BLaER1 treated with 17β-estradiol and CSF1 and Interleukin-3, amounts not matched to agents 10 nM and 100 nM (cell line): Measurements from ENCODE around the gene RTKN.
A peak's percentile ranks its signal among the peaks of the same experiment; 100 is the strongest.
"Not testable (repeated sequence)": the region's sequence is repeated elsewhere in the genome, so short reads cannot be mapped to it uniquely, and the experiment has no call there.

ENCODE experiments used
- H3K27ac ChIP-seq, 11 experiments: shearing (Covaris generic); formaldehyde crosslinking; 2 replicates each; pipeline ENCODE4 v1.8.1; 2022
- H3K27me3 ChIP-seq, 11 experiments: shearing (Covaris generic); formaldehyde crosslinking; 2 replicates each; pipeline ENCODE4 v1.8.1; 2022
- H3K36me3 ChIP-seq, 11 experiments: shearing (Covaris generic); formaldehyde crosslinking; 2 replicates each; pipeline ENCODE4 v1.8.1; 2022
- H3K4me1 ChIP-seq, 10 experiments: shearing (Covaris generic); formaldehyde crosslinking; 2 replicates each; pipeline ENCODE4 v1.8.1; 2022
- H3K4me2 ChIP-seq, 11 experiments: shearing (Covaris generic); formaldehyde crosslinking; 2 replicates each; pipeline ENCODE4 v1.8.1; 2022
- H3K4me3 ChIP-seq, 10 experiments: shearing (Covaris generic); formaldehyde crosslinking; 2 replicates each; pipeline ENCODE4 v1.8.1; 2022
- H3K9ac ChIP-seq, 11 experiments: shearing (Covaris generic); formaldehyde crosslinking; 2 replicates each; pipeline ENCODE4 v1.8.1; 2022
- H3K9me3 ChIP-seq, 11 experiments: shearing (Covaris generic); formaldehyde crosslinking; replicated peaks in 1 of 11; 2 replicates each; pipeline ENCODE4 v1.8.1; 2022
- H4K20me1 ChIP-seq, 11 experiments: shearing (Covaris generic); formaldehyde crosslinking; 2 replicates each; pipeline ENCODE4 v1.8.1; 2022
- Cebpa-rat ChIP-seq, 11 experiments: shearing (Covaris generic); IDR thresholded peaks; 2 replicates each; pipeline ENCODE4 v1.8.1; 2022

RTKN gene

DNA sequence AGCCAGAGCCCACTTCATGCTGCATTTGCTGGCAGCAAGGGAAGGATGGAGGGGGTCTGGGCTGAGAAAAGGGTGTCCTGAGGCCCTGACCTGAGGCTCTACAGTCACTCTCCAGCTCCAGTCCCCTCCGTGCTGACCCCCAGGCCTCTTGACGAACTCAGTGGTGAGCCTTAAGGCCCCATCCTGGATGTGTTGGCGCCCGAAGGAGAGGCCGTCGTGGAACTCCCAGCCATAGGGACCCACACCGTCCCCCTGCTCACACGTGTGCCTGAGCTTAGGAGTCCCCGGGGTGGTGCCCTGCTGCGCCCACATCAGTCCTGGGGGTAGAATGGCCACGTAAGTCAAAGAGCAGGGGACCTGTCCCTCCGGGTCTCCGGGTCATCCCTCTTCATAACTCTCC, 22.7 kb upstream of the RTKN start:
- H3K9me3 ChIP-seq: no peaks in the 10 kb centered on the region
- peak overlapping the region; percentile 82 to 100 (median 99) for H3K4me2 ChIP-seq
- no peaks in the 10 kb centered on the region for H3K27me3 ChIP-seq
- H3K9ac ChIP-seq: peak overlapping the region; percentile 85 to 96 (median 89)
- peak overlapping the region; percentile 72 to 88 (median 83) for H3K27ac ChIP-seq
- H3K4me1 ChIP-seq: peaks cover 21 to 33% (median 29%) of the 10 kb centered on the region in 10 experiments
- peak overlapping the region; percentile 81 to 96 (median 90) for H3K4me3 ChIP-seq
- H4K20me1 ChIP-seq: peaks cover 0 to 20% (median 4%) of the 10 kb centered on the region in 11 experiments; a peak in 10 of 22 replicates
- TF ChIP-seq Cebpa-rat (IDR thresholded peaks at IDR 0.05): no peak
- peaks cover 25 to 34% (median 28%) of the 10 kb centered on the region in 11 experiments for H3K36me3 ChIP-seq

DNA sequence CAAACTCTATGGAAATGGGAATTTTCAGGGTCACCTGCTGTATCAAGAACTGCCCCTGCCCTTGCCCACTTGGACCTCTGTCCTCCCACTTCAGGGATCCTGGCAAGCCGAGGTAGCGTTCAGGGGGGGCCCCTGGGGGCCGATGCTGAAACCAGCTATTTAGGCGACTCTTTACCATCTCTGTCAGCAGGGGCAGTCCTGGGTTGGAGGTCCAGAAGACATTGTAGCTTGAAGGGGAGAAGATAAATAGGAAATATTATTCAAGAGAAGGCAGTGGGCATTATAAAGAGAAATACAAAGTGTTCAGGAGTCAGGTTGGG, 21.0 kb upstream of the RTKN start:
- Histone ChIP-seq H3K27ac (no peak overlapping the region), H3K36me3 (peaks cover 25 to 34% (median 28%) of the 10 kb centered on the region in 11 experiments), H4K20me1 (peaks cover 0 to 20% (median 4%) of the 10 kb centered on the region in 11 experiments; a peak in 10 of 22 replicates), H3K4me3 (no peak overlapping the region), H3K9me3 (no peaks in the 10 kb centered on the region), H3K9ac (no peak overlapping the region), H3K4me2 (peak overlapping the region in 4 of 11 experiments; percentile 45 to 99 (median 99); a peak in 5 of 22 replicates), H3K27me3 (no peaks in the 10 kb centered on the region), H3K4me1 (peaks cover 23 to 38% (median 35%) of the 10 kb centered on the region in 10 experiments)
- TF ChIP-seq Cebpa-rat (IDR thresholded peaks at IDR 0.05): no peak

DNA sequence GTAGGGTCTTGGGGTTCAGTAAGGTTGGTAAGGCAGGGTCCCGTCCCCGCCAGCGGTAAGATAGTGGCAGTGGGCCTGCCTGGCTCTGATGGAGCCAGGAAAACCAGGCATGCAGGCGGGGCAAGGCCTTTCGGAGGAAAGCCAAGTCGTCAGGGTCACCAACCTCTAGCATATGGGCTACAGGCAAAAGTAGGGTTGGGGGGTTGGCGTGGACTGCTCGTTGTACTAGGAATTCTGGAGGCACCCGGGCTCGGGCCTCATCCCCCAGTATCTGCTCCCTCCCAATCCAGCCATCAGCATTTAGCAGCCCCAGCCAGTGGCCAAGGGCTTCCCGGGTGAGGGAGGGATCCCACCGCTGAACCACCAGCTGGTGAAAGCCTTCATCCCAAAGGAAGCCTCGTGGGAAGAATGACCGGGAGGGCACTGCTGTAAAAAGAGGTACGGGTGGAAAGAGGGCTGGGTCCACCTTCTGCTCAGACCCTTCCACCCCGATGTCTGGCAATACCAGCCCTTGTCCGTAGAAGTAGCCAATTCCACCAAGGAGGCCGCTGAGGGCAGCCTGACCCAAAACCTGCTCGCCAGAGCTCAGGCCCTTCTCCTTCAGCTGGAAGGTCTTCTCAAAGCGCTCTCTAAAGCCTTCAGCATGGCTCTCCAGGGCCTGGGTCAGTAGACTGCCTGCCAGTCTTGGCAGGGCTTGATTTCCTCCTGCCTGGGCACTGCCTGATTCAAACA, 20.5 kb upstream of the RTKN start:
- no peak for TF ChIP-seq Cebpa-rat (IDR thresholded peaks at IDR 0.05)
- Histone ChIP-seq H3K36me3 (peaks cover 25 to 34% (median 28%) of the 10 kb centered on the region in 11 experiments), H3K4me2 (no peak overlapping the region), H4K20me1 (peaks cover 0 to 20% (median 4%) of the 10 kb centered on the region in 11 experiments; a peak in 10 of 22 replicates), H3K27me3 (no peaks in the 10 kb centered on the region), H3K4me1 (peaks cover 23 to 38% (median 35%) of the 10 kb centered on the region in 10 experiments), H3K4me3 (no peak overlapping the region), H3K9me3 (no peaks in the 10 kb centered on the region), H3K27ac (no peak overlapping the region), H3K9ac (no peak overlapping the region)

DNA sequence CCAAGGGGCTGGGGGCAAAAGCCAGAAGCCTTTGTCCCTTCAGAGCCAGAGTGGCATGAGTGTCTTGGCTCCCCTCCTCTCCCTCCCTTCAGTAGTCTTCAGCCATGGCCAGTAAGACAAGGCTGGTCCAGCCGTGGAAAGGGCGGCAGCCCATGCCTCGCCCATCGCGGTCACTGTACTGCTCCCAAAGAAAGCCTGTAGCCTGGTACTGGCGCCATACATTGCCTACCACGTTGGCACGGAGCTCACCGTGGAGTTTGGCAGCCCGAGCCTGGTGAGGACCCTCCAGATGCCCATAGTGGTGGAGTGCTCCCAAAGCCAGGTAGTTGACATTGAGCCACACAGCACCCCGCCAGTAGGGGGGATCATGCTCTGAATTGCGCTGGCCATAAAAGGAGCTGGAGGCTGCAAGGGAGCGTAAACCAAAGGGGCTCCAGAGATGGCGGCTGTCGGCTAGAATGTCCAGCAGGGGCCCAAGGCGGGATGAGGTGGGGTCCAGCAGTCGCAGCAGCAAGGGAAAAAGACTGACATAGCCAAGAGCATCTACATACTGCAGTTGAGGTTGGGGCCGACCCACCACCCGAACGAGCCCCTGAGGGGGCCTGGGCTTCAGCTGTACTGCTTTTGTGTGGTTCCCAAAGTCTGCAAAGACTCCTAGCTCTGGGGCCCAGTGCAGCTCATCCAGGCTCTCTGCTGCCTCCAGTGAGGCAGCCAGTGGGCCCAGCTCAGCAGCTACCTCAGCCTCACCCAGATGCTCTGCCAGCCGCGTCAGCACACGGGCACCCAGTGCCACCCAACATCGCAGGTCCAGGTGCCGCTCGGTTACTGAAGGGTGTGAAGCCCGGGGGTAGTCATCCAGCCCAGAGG, 19.7 kb upstream of the RTKN start:
- Histone ChIP-seq H3K4me1 (peaks cover 31 to 46% (median 43%) of the 10 kb centered on the region in 10 experiments), H3K36me3 (peaks cover 25 to 34% (median 28%) of the 10 kb centered on the region in 11 experiments), H3K27me3 (no peaks in the 10 kb centered on the region), H3K27ac (no peak overlapping the region), H4K20me1 (peaks cover 0 to 20% (median 4%) of the 10 kb centered on the region in 11 experiments; a peak in 10 of 22 replicates), H3K9ac (no peak overlapping the region), H3K4me2 (no peak overlapping the region), H3K9me3 (no peaks in the 10 kb centered on the region), H3K4me3 (no peak overlapping the region)
- TF ChIP-seq Cebpa-rat (IDR thresholded peaks at IDR 0.05): no peak

DNA sequence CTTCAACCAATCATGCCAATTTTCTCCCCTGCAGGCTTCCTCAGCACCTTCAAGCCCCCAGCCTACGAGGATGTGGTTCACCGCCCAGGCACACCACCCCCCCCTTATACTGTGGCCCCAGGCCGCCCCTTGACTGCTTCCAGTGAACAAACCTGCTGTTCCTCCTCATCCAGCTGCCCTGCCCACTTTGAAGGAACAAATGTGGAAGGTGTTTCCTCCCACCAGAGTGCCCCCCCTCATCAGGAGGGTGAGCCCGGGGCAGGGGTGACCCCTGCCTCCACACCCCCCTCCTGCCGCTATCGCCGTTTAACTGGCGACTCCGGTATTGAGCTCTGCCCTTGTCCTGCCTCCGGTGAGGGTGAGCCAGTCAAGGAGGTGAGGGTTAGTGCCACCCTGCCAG, 18.4 kb upstream of the RTKN start:
- H3K4me1 ChIP-seq: peaks cover 38 to 52% (median 49%) of the 10 kb centered on the region in 10 experiments
- peaks cover 0 to 20% (median 4%) of the 10 kb centered on the region in 11 experiments; a peak in 10 of 22 replicates for H4K20me1 ChIP-seq
- H3K9me3 ChIP-seq, H3K27ac ChIP-seq, H3K27me3 ChIP-seq, H3K4me3 ChIP-seq: not testable (repeated sequence)
- H3K4me2 ChIP-seq: peak overlapping the region in 5 of 11 experiments; percentile 94 to 99 (median 96); a peak in 5 of 22 replicates
- H3K36me3 ChIP-seq: peaks cover 25 to 34% (median 28%) of the 10 kb centered on the region in 11 experiments
- H3K9ac ChIP-seq: peak overlapping the region in 1 of 11 experiments; percentile 87; a peak in 1 of 22 replicates

DNA sequence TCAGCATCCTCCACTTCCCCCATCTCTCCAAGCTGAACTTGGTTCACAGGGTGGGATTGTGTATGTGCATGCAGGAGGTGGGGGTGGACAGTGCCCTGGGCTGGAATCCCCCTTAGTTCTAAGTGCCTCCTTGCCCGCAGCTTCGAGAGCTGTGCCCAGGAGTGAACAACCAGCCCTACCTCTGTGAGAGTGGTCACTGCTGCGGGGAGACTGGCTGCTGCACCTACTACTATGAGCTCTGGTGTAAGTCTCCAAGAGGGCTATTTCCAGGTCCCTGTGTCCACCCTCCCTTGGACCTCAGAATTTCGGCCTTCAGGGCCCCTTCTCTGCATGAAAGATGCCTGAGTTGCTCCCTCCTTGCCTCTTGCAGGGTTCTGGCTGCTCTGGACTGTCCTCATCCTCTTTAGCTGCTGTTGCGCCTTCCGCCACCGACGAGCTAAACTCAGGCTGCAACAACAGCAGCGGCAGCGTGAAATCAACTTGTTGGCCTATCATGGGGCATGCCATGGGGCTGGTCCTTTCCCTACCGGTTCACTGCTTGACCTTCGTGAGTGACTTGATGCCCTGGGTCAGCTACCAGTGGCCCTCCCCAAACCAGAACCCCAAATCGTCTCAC, 17.9 kb upstream of the RTKN start:
- peak overlapping the region in 1 of 11 experiments; percentile 16; a peak in 1 of 22 replicates for H3K27ac ChIP-seq
- peak overlapping the region in 8 of 11 experiments; percentile 79 to 91 (median 85); a peak in 16 of 22 replicates for H3K9ac ChIP-seq

DNA sequence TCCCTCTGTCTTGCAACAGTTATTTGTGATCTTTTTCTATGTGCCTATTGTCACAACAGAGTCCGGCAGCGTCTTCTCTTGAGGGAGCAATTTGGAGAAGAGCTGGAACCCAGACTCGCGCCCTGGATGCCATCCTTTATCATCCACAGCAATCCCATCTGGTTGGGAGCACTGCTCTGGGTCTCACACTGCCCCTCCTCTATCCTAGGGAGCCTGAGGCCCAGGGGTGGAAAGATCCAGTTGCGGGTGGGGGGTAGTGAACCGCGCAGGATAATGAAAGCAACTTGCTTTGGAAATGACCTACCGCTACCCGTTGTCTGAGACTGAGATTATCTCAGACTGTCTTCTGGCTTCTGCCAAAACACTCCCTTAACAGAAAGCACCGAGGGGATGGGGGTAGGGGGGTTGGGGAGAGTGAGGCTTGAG, 17.2 kb upstream of the RTKN start:
- Histone ChIP-seq H3K9me3 (no peaks in the 10 kb centered on the region), H4K20me1 (peaks cover 0 to 20% (median 1%) of the 10 kb centered on the region in 11 experiments; a peak in 8 of 22 replicates), H3K4me1 (peaks cover 37 to 55% (median 45%) of the 10 kb centered on the region in 10 experiments), H3K4me2 (peak overlapping the region; percentile 82 to 99 (median 95)), H3K36me3 (peaks cover 25 to 34% (median 28%) of the 10 kb centered on the region in 11 experiments), H3K9ac (peak overlapping the region; percentile 79 to 91 (median 84)), H3K4me3 (peak overlapping the region; percentile 72 to 91 (median 78)), H3K27ac (peak overlapping the region; percentile 25 to 83 (median 81); a peak in 21 of 22 replicates), H3K27me3 (no peaks in the 10 kb centered on the region)
- TF ChIP-seq Cebpa-rat (IDR thresholded peaks at IDR 0.05): no peak

More for the DNA sequence above, 17.9 kb upstream of the RTKN start:
- Histone ChIP-seq H3K4me1 (peaks cover 38 to 52% (median 49%) of the 10 kb centered on the region in 10 experiments), H3K36me3 (peaks cover 25 to 34% (median 28%) of the 10 kb centered on the region in 11 experiments), H3K4me3 (peak overlapping the region in 8 of 10 experiments; percentile 72 to 91 (median 80); a peak in 16 of 20 replicates), H3K4me2 (peak overlapping the region; percentile 82 to 99 (median 95)), H4K20me1 (peaks cover 0 to 20% (median 4%) of the 10 kb centered on the region in 11 experiments; a peak in 10 of 22 replicates)
- H3K9me3 ChIP-seq, H3K27me3 ChIP-seq: not testable (repeated sequence)

DNA sequence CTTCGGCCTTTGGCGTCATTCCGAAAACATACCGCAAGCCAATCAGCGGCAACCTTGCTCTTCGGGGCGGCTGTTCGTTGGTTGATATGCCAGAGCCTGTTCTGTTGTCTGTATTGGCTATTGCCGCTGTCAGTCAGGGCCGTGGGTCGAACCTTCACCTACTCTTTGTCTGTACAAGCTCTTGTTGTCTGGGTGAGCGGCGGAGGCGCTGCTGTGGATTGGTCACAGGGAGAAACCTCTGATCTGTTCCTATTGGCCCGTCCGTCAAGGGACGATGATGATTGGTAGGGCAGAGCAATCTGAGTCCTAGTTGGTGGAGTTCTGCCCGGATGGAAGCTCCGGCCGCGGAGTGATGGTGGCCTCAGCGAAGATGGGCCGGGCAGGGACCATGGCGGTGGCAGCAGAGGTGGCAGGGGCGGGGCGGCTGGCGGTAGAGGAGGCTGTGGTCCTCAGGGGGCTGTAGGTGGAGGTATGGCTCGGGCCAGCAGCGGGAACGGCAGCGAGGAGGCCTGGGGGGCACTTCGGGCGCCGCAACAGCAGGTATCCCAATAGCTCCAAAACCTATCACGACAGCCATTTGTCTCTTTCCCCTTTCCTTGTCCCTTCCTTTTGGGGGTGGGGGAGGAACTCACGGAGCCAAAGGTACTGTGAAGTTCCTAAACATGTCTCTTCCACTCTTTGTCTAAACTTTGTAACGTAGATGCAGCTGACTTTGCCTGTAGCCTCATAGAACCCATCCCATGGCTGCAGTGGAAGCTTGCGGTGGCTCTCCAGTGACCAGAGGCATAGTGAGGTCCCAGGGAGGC, 16.6 kb upstream of the RTKN start, which contains the start of gene WBP1:
Gene WBP1 (plus strand): TSS at position 307 of the 806 bp plus-strand sequence. CDS start 165 bp downstream, at position 472.
- Histone ChIP-seq H3K27me3 (no peaks in the 10 kb centered on the region), H3K4me2 (peak within 1 kb of the TSS; percentile 95 to 99 (median 97)), H3K4me3 (peak within 1 kb of the TSS; percentile 75 to 91 (median 80)), H4K20me1 (peaks cover 0 to 20% (median 0%) of the 10 kb centered on the region in 11 experiments; a peak in 6 of 22 replicates), H3K9me3 (no peaks in the 10 kb centered on the region), H3K9ac (peak within 1 kb of the TSS; percentile 79 to 91 (median 85)), H3K27ac (peak within 1 kb of the TSS; percentile 67 to 90 (median 85)), H3K36me3 (peaks cover 25 to 32% (median 27%) of the 10 kb centered on the region in 11 experiments), H3K4me1 (peaks cover 33 to 48% (median 39%) of the 10 kb centered on the region in 10 experiments)
- TF ChIP-seq Cebpa-rat (IDR thresholded peaks at IDR 0.05): no peak
